HL-60 (cell line): ENCODE results near the gene RGS7.

ENCODE experiments used
- CTCF ChIP-seq: IDR thresholded peaks from one replicate; pipeline ENCODE4 v1.5.1; 2011; ENCODE audit warnings: low read length, control low read depth, inconsistent platforms; ENCODE audit not compliant: insufficient read depth
- POLR2AphosphoS5 ChIP-seq: IDR thresholded peaks from 2 replicates; pipeline ENCODE4 v1.6.1; 2012; ENCODE audit warnings: low read depth

- TF ChIP-seq CTCF (no peak), POLR2AphosphoS5 (no peak)
Observed at GRCh38 chr1:241225741-241226140, 131.3 kb downstream of the RGS7 start.
